LNCaP clone FGC (cell line): Measurements from ENCODE around the gene NSUN7.

Source experiments
- DNase-seq: peaks from one replicate; pipeline ENCODE4 v3.0.0-alpha.2; 2011; ENCODE audit warnings: low read depth
- H3K4me3 ChIP-seq: 2 replicates; pipeline ENCODE4 v1.5.1; 2011; ENCODE audit warnings: mild to moderate bottlenecking, low read depth, low read length, control low read depth
- CTCF ChIP-seq: IDR thresholded peaks from 2 replicates; pipeline ENCODE4 v1.5.1; 2012; ENCODE audit warnings: mild to moderate bottlenecking; ENCODE audit not compliant: control insufficient read depth, insufficient read depth; ENCODE audit errors: extremely low read depth

The NSUN7 gene

GRCh38 chr4:40788331-40788730 lies 38.6 kb downstream of the NSUN7 start:
- no peak overlapping the region for H3K4me3 ChIP-seq
- TF ChIP-seq CTCF, result no peak
- DNase-seq, result no peak

- DNase-seq, result no peak
- no peak overlapping the region for H3K4me3 ChIP-seq
- TF ChIP-seq CTCF, result no peak
Measured at GRCh38 chr4:40789031-40789430, 39.3 kb downstream of the NSUN7 start.

GRCh38 chr4:40789771-40790170 lies 40.0 kb downstream of the NSUN7 start:
- no peak overlapping the region for H3K4me3 ChIP-seq
- no peak for TF ChIP-seq CTCF
- DNase-seq, result no peak

GRCh38 chr4:40800064-40800463 lies 50.3 kb downstream of the NSUN7 start:
- no peak overlapping the region for H3K4me3 ChIP-seq
- DNase-seq, result no peak
- no peak for TF ChIP-seq CTCF

GRCh38 chr4:40804598-40804997 lies 54.8 kb downstream of the NSUN7 start:
- H3K4me3 ChIP-seq, result no peak overlapping the region
- DNase-seq, result no peak
- no peak for TF ChIP-seq CTCF

- no peak for TF ChIP-seq CTCF
- no peak overlapping the region for H3K4me3 ChIP-seq
Measured at GRCh38 chr4:40808926-40809457, 59.2 kb downstream of the NSUN7 start.

GRCh38 chr4:40811956-40812355 lies 62.2 kb downstream of the NSUN7 start:
- no peak for DNase-seq
- no peak for TF ChIP-seq CTCF
- no peak overlapping the region for H3K4me3 ChIP-seq

More at GRCh38 chr4:40808926-40809457, 59.2 kb downstream of the NSUN7 start:
- DNase-seq, result no peak
